ENCODE results near the gene GCKR. TPM values are rescaled to one million over a fixed set of nuclear protein-coding genes. Genes with fewer than 3 reads are reported as not detected.

The GCKR gene
- total RNA-seq (10 to 100 TPM in 2 of 9 donors, 1 to 10 TPM in 6, under 1 TPM in 1; 0.24 to 24.0 (median 6.3) TPM), polyA plus RNA-seq (10 to 100 TPM in 2 of 3 donors, 1 to 10 TPM in 1; 9.4 to 29.4 (median 17.3) TPM)
- long read RNA-seq, donor 1, result 0 reads
- long read RNA-seq, donor 2, result 0 reads
- long read RNA-seq, donor 3, result 0 reads
- long read RNA-seq, donor 4, partial matches to known transcripts, result 0 of 1 reads
- long read RNA-seq, donor 4, other reads (novel, unspliced or antisense), result 1 of 1 reads
- long read RNA-seq, donor 5, partial matches to known transcripts, result 1 of 5 reads
- long read RNA-seq, donor 5, other reads (novel, unspliced or antisense), result 3 of 5 reads
- long read RNA-seq, donor 6, partial matches to known transcripts, result 1 of 2 reads
- long read RNA-seq, donor 6, other reads (novel, unspliced or antisense), result 0 of 2 reads
- long read RNA-seq, donor 7, result 0 reads
- long read RNA-seq, donor 8, result 0 reads
- long read RNA-seq, donor 9, result 0 reads
- long read RNA-seq, donor 10, result 0 reads

- WGBS, 4 donors, result 70 to 81% (median 73%) methylated on average over 10 to 12 of the region's 12 CpGs
- Histone ChIP-seq H3K27ac (peak within 1 kb of the TSS in 2 of 5 donors; percentile 63 to 96), H3K4me1 (replicated peaks in 1 of 2) (peaks cover 6 to 12% of the 10 kb centered on the region in 2 donors), H3K9me3 (replicated peaks in 1 of 3) (no peaks in the 10 kb centered on the region), H3K36me3 (replicated peaks in 1 of 2) (peaks cover 0 to 6% of the 10 kb centered on the region in 2 donors), H3K4me3 (no peak within 1 kb of the TSS), H3K27me3 (no peaks in the 10 kb centered on the region)
- peak in 6 of 7 donors; percentile 32 to 79 (median 66) for DNase-seq
- intact Hi-C loops (cut with DNase I), result no loop called here
- no peak for TF ChIP-seq CTCF (IDR thresholded peaks at IDR 0.05)
- TF ChIP-seq POLR2A (IDR thresholded peaks at IDR 0.05), result no peak
Measured at GRCh38 chr2:27496357-27497287, at the start of gene GCKR. TSS of gene GCKR (plus strand) at chr2:27496839. CDS start at chr2:27496905, 66 bp downstream.

GRCh38 chr2:27448381-27448780, 48.3 kb upstream of the GCKR start:
- WGBS, 4 donors, result 52 to 77% (median 67%) methylated on average over 3 of the region's 3 CpGs
- Histone ChIP-seq H3K9me3 (replicated peaks in 1 of 3) (no peaks in the 10 kb centered on the region), H3K27ac (no peak overlapping the region), H3K4me3 (no peak overlapping the region), H3K27me3 (no peaks in the 10 kb centered on the region), H3K4me1 (replicated peaks in 1 of 2) (no peaks in the 10 kb centered on the region), H3K36me3 (replicated peaks in 1 of 2) (peaks cover 0 to 45% of the 10 kb centered on the region in 2 donors)
- DNase-seq, result no peak
- intact Hi-C loops (cut with DNase I), result no loop called here
- no peak for TF ChIP-seq CTCF (IDR thresholded peaks at IDR 0.05)

- WGBS, 4 donors, result 43 to 92% (median 66%) methylated on average over 1 of the region's 1 CpG
- H3K27me3 ChIP-seq, result no peaks in the 10 kb centered on the region
- no peaks in the 10 kb centered on the region for H3K4me1 ChIP-seq (replicated peaks in 1 of 2)
- DNase-seq, result no peak
- intact Hi-C loops (cut with DNase I), result no loop called here
- no peak overlapping the region for H3K4me3 ChIP-seq
- no peak overlapping the region for H3K27ac ChIP-seq
- no peak for TF ChIP-seq POLR2A (IDR thresholded peaks at IDR 0.05)
- H3K36me3 ChIP-seq (replicated peaks in 1 of 2), result peaks cover 0 to 63% of the 10 kb centered on the region in 2 donors
- no peaks in the 10 kb centered on the region for H3K9me3 ChIP-seq (replicated peaks in 1 of 3)
Measured at GRCh38 chr2:27451095-27451494, 45.5 kb upstream of the GCKR start.

GRCh38 chr2:27453968-27454367, 42.7 kb upstream of the GCKR start:
- WGBS, 4 donors, result 87 to 97% (median 92%) methylated on average over 4 to 7 of the region's 7 CpGs
- H3K9me3 ChIP-seq (replicated peaks in 1 of 3), result no peaks in the 10 kb centered on the region
- peaks cover 0 to 68% of the 10 kb centered on the region in 2 donors for H3K36me3 ChIP-seq (replicated peaks in 1 of 2)
- intact Hi-C loops (cut with DNase I), result no loop called here
- H3K4me3 ChIP-seq, result no peak overlapping the region
- no peak for DNase-seq
- H3K27me3 ChIP-seq, result no peaks in the 10 kb centered on the region
- TF ChIP-seq CTCF (IDR thresholded peaks at IDR 0.05), result no peak
- TF ChIP-seq POLR2A (IDR thresholded peaks at IDR 0.05), result no peak
- H3K4me1 ChIP-seq (replicated peaks in 1 of 2), result no peaks in the 10 kb centered on the region
- H3K27ac ChIP-seq, result no peak overlapping the region
